ENCODE measurements around the gene CLINT1.

The CLINT1 gene

GRCh38 chr5:157766902-157767301 is 92.0 kb downstream of the CLINT1 start:
- H3K27ac ChIP-seq (ENCODE audit: low read depth, low read length, poor library complexity, severe bottlenecking) = no peak overlapping the region
- no peaks in the 10 kb centered on the region for H4K20me1 ChIP-seq (ENCODE audit: insufficient read depth, low read length)
- H3K79me2 ChIP-seq (ENCODE audit: insufficient read depth, low read length) = no peaks in the 10 kb centered on the region
- no peak overlapping the region for H2AFZ ChIP-seq (ENCODE audit: low read length)
- H3K9me3 ChIP-seq (ENCODE audit: low read length) = no peaks in the 10 kb centered on the region
- no peaks in the 10 kb centered on the region for H3F3A ChIP-seq (ENCODE audit: insufficient read depth, low read length)
- TF ChIP-seq CTCF (IDR thresholded peaks at IDR 0.05; ENCODE audit: low read length) (no peak), EZH2 (IDR thresholded peaks at IDR 0.05; ENCODE audit: borderline replicate concordance, low read length) (no peak)
- H3K4me1 ChIP-seq (ENCODE audit: insufficient read depth, low read length, severe bottlenecking) = no peaks in the 10 kb centered on the region
- no peak overlapping the region for H3K9ac ChIP-seq (ENCODE audit: low read length)
- H3K4me2 ChIP-seq (ENCODE audit: low read length) = no peak overlapping the region
- peaks cover 10% of the 10 kb centered on the region; the same call in 1 of the 2 replicates for H3K27me3 ChIP-seq (ENCODE audit: insufficient read depth, low read length)
- no peaks in the 10 kb centered on the region for H3K9me2 ChIP-seq (ENCODE audit: low read depth, low read length)
- H3K4me3 ChIP-seq (ENCODE audit: low read depth, low read length, poor library complexity, severe bottlenecking) = no peak overlapping the region
- no peaks in the 10 kb centered on the region for H3K36me3 ChIP-seq (ENCODE audit: insufficient read depth, low read length)

- no peaks in the 10 kb centered on the region for H3F3A ChIP-seq (ENCODE audit: insufficient read depth, low read length)
- H3K9me3 ChIP-seq (ENCODE audit: low read length) = no peaks in the 10 kb centered on the region
- H3K4me1 ChIP-seq (ENCODE audit: insufficient read depth, low read length, severe bottlenecking) = no peaks in the 10 kb centered on the region
- no peak overlapping the region for H3K4me3 ChIP-seq (ENCODE audit: low read depth, low read length, poor library complexity, severe bottlenecking)
- no peaks in the 10 kb centered on the region for H3K36me3 ChIP-seq (ENCODE audit: insufficient read depth, low read length)
- TF ChIP-seq CTCF (IDR thresholded peaks at IDR 0.05; ENCODE audit: low read length) (no peak), EZH2 (IDR thresholded peaks at IDR 0.05; ENCODE audit: borderline replicate concordance, low read length) (no peak)
- no peaks in the 10 kb centered on the region for H3K79me2 ChIP-seq (ENCODE audit: insufficient read depth, low read length)
- H3K9ac ChIP-seq (ENCODE audit: low read length) = no peak overlapping the region
- no peak overlapping the region for H3K27ac ChIP-seq (ENCODE audit: low read depth, low read length, poor library complexity, severe bottlenecking)
- no peak overlapping the region for H2AFZ ChIP-seq (ENCODE audit: low read length)
- peaks cover 10% of the 10 kb centered on the region; the same call in 1 of the 2 replicates for H3K27me3 ChIP-seq (ENCODE audit: insufficient read depth, low read length)
- no peaks in the 10 kb centered on the region for H4K20me1 ChIP-seq (ENCODE audit: insufficient read depth, low read length)
- no peak overlapping the region for H3K4me2 ChIP-seq (ENCODE audit: low read length)
- no peaks in the 10 kb centered on the region for H3K9me2 ChIP-seq (ENCODE audit: low read depth, low read length)
Measured at GRCh38 chr5:157766442-157766841, 92.5 kb downstream of the CLINT1 start.

- H3K4me1 ChIP-seq (ENCODE audit: insufficient read depth, low read length, severe bottlenecking) = no peaks in the 10 kb centered on the region
- H3K9me2 ChIP-seq (ENCODE audit: low read depth, low read length) = no peaks in the 10 kb centered on the region
- no peak overlapping the region for H3K9ac ChIP-seq (ENCODE audit: low read length)
- H3K79me2 ChIP-seq (ENCODE audit: insufficient read depth, low read length) = no peaks in the 10 kb centered on the region
- H3K9me3 ChIP-seq (ENCODE audit: low read length) = no peaks in the 10 kb centered on the region
- H3K4me3 ChIP-seq (ENCODE audit: low read depth, low read length, poor library complexity, severe bottlenecking) = no peak overlapping the region
- no peaks in the 10 kb centered on the region for H4K20me1 ChIP-seq (ENCODE audit: insufficient read depth, low read length)
- H3K4me2 ChIP-seq (ENCODE audit: low read length) = no peak overlapping the region
- H3K27me3 ChIP-seq (ENCODE audit: insufficient read depth, low read length) = no peaks in the 10 kb centered on the region
- H2AFZ ChIP-seq (ENCODE audit: low read length) = no peak overlapping the region
- H3K27ac ChIP-seq (ENCODE audit: low read depth, low read length, poor library complexity, severe bottlenecking) = no peak overlapping the region
- TF ChIP-seq CTCF (IDR thresholded peaks at IDR 0.05; ENCODE audit: low read length) = no peak
- TF ChIP-seq EZH2 (IDR thresholded peaks at IDR 0.05; ENCODE audit: borderline replicate concordance, low read length) = no peak
- H3F3A ChIP-seq (ENCODE audit: insufficient read depth, low read length) = no peaks in the 10 kb centered on the region
- no peaks in the 10 kb centered on the region for H3K36me3 ChIP-seq (ENCODE audit: insufficient read depth, low read length)
Measured at GRCh38 chr5:157764531-157764930, 94.4 kb downstream of the CLINT1 start.

Measured in OCI-LY1 (cell line).